Measurements from ENCODE around the gene SEMA3B.
"Not testable (repeated sequence)": the region's sequence is repeated elsewhere in the genome, so short reads cannot be mapped to it uniquely, and the experiment has no call there.

GRCh38 chr3:50312041-50312440, 43.1 kb downstream of the SEMA3B start:
- TF ChIP-seq, protein P1, sequence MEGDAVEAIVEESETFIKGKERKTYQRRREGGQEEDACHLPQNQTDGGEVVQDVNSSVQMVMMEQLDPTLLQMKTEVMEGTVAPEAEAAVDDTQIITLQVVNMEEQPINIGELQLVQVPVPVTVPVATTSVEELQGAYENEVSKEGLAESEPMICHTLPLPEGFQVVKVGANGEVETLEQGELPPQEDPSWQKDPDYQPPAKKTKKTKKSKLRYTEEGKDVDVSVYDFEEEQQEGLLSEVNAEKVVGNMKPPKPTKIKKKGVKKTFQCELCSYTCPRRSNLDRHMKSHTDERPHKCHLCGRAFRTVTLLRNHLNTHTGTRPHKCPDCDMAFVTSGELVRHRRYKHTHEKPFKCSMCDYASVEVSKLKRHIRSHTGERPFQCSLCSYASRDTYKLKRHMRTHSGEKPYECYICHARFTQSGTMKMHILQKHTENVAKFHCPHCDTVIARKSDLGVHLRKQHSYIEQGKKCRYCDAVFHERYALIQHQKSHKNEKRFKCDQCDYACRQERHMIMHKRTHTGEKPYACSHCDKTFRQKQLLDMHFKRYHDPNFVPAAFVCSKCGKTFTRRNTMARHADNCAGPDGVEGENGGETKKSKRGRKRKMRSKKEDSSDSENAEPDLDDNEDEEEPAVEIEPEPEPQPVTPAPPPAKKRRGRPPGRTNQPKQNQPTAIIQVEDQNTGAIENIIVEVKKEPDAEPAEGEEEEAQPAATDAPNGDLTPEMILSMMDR (IDR thresholded peaks at IDR 0.05; ENCODE audit: poor library complexity): not testable (repeated sequence)
- not testable (repeated sequence) for TF ChIP-seq EZH2 (IDR thresholded peaks at IDR 0.05; ENCODE audit: borderline replicate concordance)

Data from hepatocyte (in vitro differentiated cells).